NT2/D1 (cell line): Measurements from ENCODE around the gene ZFP57.
"Not testable (repeated sequence)": the region's sequence is repeated elsewhere in the genome, so short reads cannot be mapped to it uniquely, and the experiment has no call there.

ENCODE experiments used
- YY1 ChIP-seq: IDR thresholded peaks from 2 replicates; pipeline ENCODE4 v1.6.1; 2011; ENCODE audit not compliant: insufficient read length, insufficient read depth
- ZNF274 ChIP-seq: IDR thresholded peaks from 2 replicates; pipeline ENCODE4 v1.6.1; 2011; ENCODE audit warnings: mild to moderate bottlenecking, low read depth, low read length

DNA sequence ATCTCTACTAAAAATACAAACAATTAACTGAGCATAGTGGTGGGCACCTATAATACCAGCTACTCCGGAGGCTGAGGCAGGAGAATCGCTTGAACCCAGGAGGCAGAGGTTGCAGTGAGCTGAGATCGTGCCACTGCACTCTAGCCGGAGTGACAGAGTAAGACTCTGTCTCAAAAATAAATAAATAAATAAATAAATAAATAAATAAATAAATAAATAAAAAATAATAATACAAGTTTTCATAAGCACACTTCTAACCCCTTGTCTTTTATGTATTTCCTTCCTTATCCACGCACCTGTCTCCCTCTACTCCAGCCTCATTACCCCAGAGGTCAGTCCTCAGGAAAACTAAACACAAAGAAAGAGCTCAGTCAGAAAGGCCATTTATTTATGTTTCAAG is 8.8 kb downstream of the ZFP57 start:
- TF ChIP-seq ZNF274, YY1: not testable (repeated sequence)
